ENCODE data around the gene MGAT5.
A peak's percentile ranks its signal among the peaks of the same experiment; 100 is the strongest.

Gene MGAT5

DNA sequence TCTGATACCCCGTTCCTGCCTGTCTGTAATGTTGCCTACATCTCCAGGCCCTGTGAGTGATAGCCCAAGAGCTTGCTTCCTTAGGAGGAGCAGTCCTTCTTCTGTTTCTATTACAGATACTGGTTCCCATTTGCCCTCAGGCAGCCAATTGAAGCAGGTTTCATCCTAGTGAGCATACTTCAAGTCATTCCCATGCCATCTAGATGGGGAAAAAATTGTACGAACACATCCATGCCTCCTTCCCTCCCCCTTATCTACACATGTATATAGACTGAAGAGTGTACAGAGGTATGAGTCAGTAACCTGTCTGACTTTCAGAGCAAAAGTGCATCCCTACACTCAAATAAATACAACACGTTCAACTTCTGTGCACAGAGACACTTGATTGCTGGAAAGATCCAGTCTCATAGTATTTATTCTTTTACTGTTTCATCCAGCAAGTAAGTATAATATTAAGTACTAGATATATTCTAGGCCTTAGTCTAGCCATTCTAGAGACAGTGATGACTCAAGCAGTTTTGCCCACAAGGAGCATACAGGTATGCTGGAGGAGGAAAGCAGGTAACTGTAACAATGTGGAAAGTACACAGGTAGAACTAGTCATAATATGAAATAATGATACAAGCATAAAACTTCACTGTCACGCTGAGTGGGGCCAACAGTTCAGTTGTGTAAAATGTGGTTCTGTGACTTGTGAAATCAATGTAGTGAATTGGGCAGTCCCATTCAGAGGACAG lies 153.4 kb downstream of the MGAT5 start:
- no peak for DNase-seq

GRCh38 chr2:134408386-134408785 lies 154.5 kb downstream of the MGAT5 start:
- DNase-seq = no peak

DNA sequence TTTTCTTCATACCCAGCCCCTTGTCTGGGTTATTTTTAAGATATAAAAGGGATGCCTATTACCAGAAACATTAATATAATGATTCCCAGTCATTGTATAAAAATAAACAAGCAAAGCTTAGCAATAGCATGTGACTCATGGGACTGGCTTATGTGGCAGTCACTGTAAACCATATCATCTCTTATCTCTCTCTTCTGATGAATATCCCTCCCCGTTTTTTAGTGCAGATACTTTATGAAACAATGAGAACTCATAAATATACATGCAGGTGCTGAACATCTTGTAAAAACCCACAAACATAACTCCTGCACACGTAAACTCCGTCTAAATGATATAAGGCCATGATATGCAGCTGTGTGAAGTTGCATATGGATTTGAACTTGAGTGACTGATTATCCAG lies 154.9 kb downstream of the MGAT5 start:
- no peak for DNase-seq

GRCh38 chr2:134410006-134410405 lies 156.1 kb downstream of the MGAT5 start:
- DNase-seq = no peak

DNA sequence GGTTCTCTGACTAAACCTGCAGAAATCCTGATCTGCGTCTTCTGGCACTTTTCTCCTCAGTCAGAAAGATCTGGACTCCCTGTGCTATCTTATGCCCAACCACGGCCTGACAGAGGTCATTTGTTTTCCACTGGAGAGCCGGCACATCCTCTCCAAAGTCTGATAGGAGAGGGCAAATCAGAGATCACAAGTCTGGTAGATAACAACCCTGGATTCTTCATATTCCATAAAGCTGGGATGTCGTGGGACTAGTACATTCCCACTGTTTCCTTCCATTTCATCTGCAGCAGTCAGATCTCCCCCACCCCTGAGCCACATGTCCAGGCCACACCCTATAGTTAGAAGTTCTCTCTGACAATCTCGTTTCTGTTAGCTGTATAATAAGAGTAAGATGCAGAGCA lies 157.0 kb downstream of the MGAT5 start:
- no peak for DNase-seq

DNA sequence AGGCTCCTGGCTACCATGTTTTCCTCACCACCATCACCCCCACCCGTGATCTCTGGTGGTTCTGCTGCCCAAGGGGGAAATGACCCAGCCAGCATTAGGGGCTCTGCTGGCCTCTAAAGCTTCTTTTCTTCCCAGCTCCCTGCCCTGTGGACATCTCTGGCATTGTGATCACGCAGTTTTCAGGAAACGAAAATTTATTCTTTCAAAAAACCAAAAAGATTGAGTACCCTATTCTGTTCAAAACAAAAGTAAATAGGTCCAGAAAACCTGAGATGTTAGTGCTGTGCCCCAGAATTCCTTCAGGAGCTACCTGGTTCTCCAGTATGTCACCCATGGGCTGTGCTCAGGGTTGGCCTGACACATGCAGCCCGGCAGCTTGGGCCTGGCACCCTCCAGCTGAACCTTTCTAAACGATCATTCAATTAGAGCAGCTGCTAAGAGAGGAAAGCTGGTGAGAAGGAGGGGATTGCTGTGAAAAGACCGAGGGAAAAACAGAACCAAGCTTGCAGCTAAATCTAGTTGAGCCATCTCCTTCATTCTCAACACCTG lies 157.5 kb downstream of the MGAT5 start:
- no peak for DNase-seq

GRCh38 chr2:134411828-134412638 lies 158.2 kb downstream of the MGAT5 start:
- DNase-seq = peak; percentile 83

- no peak for DNase-seq
Observed at GRCh38 chr2:134412639-134412999, 158.7 kb downstream of the MGAT5 start.

DNA sequence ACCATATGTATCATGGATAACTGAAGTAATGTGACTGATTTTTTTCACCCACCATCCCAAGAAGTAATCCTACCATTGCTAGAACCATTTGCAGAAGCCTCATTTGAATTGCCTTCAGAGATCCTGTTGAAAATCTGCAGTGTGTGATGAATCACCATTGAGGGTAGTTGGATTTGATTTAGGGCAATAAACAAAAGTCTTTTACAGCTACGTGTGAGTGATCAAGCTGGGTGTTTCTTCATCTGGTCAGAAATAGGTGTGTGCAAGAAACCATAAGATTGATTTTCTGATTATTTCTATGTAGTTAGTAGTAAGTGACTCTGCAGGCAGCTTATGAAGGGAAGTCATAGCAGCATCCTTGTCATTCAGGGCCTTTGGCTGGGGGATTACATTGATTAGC lies 159.6 kb downstream of the MGAT5 start:
- DNase-seq = no peak

DNA sequence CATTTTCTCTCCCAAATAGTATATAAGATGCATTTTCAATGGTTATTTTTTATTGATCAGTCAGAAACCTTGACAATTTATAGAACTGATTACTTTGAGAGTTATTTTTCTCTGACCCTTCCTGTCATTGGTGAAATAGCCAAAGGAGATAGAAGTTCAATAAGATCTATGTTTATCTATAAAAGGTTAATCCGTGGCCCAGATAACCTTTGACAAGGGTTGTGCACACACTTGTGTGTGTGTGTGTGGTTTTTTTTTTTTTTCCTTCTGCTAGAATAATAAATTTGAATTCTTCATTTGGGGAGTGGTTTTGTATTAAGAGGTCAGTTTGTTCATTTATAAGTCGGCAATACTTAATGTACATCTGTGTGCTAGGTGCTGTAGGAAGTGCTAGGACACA lies 160.0 kb downstream of the MGAT5 start:
- no peak for DNase-seq

- DNase-seq = no peak
Observed at GRCh38 chr2:134416018-134416417, 162.1 kb downstream of the MGAT5 start.

- no peak for DNase-seq
Observed at GRCh38 chr2:134416637-134417036, 162.8 kb downstream of the MGAT5 start.

DNA sequence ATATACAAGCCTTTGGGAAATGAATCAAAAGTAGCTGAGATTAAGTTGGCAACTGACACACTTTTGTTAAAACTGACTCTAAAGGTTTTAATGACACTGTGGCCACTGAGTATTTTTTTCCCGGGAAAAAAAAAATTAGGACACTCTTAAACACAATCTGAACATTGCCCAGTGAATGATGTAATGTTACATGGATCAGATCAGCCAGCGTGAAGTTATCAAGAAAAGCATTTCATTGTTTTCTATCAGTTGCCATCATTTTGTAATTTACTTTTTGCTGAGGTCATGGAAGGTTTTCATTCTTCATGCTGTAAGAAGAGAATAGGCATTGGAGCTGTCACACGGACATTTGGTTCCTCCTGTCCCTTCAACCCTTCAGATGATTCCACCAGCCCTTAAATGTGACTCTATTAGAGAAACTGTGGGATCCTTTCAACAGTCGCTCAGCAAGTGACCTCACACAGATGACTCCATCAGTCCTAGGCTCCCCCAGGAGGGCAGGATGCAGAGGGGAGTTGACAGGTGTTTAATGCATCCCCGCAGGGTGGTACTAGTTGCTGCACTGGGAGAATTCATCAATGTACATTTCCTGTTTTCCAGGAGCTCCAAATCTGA lies 164.2 kb downstream of the MGAT5 start:
- no peak for DNase-seq

DNA sequence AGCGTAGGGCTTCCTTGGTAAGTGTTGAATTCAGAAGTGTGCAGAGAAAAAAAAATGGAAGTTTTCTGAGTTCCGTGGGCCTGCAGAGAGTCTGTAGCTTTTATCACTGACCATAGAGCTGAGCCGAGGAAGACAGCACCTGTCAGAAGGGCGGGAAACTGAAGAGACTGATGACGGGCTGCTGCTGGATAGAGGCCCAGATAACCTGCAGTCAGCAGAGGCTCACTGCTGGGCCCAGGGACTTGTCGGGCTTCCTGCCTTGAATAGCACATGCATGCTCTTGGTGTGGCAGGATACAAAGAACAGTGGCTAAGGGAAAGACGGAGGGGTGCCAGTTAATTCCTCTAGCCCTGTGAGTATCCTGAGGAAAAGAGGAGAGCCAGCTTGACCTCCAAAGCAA lies 166.4 kb downstream of the MGAT5 start:
- DNase-seq = peak; percentile 11

DNA sequence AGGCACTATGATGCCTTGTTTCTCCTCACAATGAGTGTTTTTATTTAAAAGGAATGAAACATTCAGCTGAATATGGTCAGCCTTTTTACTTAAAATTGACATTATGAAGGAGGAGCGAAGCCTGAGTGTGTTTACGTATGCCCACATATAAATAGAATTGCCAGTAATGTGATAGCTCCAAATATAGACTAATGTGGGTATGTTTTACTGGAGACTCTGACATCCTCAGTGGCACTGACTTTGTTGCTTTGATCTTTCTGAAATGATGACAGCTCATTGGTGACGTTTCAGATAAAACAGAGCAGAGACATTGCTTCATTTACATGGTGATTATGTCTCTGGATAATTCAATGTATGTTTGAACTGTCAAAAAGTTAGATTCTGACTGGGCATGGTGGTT lies 167.0 kb downstream of the MGAT5 start:
- DNase-seq = no peak

- DNase-seq = no peak
Observed at GRCh38 chr2:134421556-134422328, 167.9 kb downstream of the MGAT5 start.

- no peak for DNase-seq
Observed at GRCh38 chr2:134425724-134426496, 172.0 kb downstream of the MGAT5 start.

- no peak for DNase-seq
Observed at GRCh38 chr2:134426721-134427120, 172.8 kb downstream of the MGAT5 start.

GRCh38 chr2:134429886-134430285 lies 176.0 kb downstream of the MGAT5 start:
- DNase-seq = peak; percentile 72

- DNase-seq = no peak
Observed at GRCh38 chr2:134431838-134432434, 178.1 kb downstream of the MGAT5 start.

GRCh38 chr2:134432435-134432883 lies 178.6 kb downstream of the MGAT5 start:
- no peak for DNase-seq

GRCh38 chr2:134433469-134433868 lies 179.6 kb downstream of the MGAT5 start:
- no peak for DNase-seq

All from DMS79 treated with DMSO at 0.1 percent for 48 hours (cell line).